Jurkat, Clone E6-1 (cell line): ENCODE data around the gene MAP2K1.
"Not testable (repeated sequence)": the region's sequence is repeated elsewhere in the genome, so short reads cannot be mapped to it uniquely, and the experiment has no call there.

ENCODE experiments used
- DNase-seq: peaks from one replicate; pipeline ENCODE4 v3.0.0-alpha.2; 2011; ENCODE audit warnings: low read depth, low spot score
- H3K4me3 ChIP-seq: 2 replicates; pipeline ENCODE4 v1.5.1; 2011; ENCODE audit warnings: mild to moderate bottlenecking, low read length, control low read depth, moderate library complexity

The MAP2K1 gene

DNA sequence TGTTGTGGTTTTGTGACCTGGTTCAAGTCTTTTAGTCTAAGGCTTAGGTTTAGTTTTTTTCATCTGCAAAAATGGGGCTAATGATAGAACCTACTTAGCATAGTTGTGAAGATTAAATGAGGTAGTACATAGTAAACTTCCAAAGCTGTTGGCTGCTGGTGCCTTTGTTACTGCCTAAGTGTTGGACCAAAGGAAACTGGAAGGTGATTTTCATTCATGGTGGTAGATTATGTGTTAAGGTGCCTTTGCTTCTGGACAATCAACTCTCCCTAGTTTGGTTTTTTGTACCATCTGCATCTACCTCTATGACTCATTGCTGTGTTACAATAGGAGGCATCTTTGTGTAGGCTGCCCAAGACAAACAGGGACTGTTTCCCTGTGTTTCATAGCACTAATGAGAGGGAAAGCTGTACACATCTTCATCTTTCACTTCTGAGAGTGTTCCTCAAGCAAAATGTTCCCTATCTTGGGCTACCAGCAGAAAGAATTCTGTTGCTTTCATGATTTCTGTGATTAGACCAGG lies 3.2 kb downstream of the MAP2K1 start:
- no peak for DNase-seq
- no peak overlapping the region for H3K4me3 ChIP-seq

DNA sequence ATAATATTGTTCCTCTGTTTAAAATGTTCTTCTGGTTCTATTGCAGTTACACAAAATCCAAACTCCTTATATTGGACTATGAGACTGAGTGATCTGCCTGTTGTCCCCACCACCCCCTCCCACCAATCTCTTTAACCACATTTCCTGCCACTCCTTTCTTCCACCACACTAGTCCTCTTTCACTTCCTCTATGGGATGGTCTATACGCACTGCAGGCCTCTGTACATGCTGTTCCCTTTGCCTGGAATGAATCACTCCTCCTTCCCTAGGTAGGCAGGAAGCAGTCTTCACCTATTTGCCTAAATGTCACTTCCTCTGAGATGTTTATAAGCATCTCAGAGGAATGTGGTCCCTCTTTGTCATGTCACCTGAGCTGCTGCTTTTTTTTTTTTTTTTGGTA lies 4.0 kb downstream of the MAP2K1 start:
- peak overlapping the region; percentile 7 for H3K4me3 ChIP-seq

DNA sequence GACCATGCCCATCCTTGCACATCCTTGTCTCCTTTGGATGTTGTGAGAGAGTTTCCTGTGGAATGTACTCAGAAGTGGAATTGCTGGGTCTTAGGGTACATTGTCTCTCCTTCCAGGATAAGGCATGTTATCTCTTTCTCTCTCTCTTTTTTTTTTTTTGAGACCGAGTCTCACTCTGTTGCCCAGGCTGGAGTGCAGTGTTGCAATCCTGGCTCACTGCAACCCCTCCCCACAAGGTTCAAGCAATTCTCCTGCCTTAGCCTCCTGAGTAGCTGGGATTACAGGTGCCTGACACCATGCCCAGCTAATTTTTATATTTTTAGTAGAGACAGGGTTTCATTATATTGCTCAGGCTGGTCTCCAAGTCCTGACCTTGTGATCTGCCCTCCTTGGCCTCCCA lies 6.3 kb downstream of the MAP2K1 start:
- DNase-seq, H3K4me3 ChIP-seq: not testable (repeated sequence)

More for the DNA sequence above, 4.0 kb downstream of the MAP2K1 start:
- DNase-seq, result peak; percentile 69

DNA sequence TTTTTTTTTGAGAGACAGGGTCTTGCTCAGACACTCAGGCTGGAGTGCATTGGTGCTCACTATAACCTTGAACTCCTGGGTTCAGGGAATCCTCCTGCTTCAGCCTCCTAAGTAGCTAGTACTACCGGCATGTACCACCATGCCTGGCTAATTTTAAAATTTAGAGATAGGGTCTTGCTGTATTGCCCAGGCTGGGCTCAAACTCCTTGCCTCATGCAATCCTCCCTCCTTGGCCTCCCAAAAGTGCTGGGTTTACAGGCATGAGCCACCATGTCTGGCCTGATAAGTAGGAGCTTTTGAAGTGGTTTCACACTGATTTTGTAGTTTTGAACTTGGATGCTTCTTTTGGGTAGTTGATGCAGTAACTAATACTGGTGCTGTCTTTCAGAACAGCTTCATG lies 7.8 kb downstream of the MAP2K1 start:
- no peak overlapping the region for H3K4me3 ChIP-seq
- DNase-seq, result peak; percentile 44

DNA sequence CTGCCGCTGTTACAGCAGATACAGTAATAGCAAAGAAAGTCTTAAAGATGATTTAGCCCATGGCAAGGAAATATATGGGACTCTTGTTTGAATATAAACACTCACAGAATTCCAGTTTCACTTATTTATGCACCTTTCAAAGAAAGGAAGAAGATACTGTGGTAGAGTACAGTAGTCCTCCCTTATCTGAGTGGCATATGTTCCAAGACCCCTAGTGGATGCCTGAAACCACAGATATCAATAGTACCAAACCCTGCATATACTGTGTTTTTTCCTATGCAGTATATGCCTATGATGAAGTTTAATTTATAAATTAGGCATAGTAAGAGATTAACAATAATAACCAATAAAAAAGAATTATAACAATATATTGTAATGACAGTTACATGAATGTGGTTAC lies 8.2 kb downstream of the MAP2K1 start:
- no peak overlapping the region for H3K4me3 ChIP-seq
- DNase-seq, result no peak

DNA sequence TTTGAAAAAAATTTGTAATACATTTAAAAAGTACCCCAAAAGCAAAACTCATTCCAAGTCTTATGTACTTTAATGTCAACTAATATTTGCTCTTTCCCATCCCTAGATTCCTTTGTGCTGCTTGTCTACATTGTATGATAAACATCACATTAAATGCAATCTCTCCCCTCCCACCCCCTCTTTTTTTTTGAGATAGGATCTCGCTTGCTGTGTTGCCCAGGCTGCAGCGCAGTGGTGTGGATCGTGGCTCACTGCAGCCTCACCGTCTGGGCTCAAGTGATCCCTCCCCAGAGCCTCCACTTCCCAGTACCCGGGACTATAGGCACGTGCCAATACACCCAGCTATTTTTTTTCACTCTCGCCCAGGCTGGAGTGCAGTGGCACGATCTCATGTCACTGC lies 12.6 kb downstream of the MAP2K1 start:
- no peak for DNase-seq

DNA sequence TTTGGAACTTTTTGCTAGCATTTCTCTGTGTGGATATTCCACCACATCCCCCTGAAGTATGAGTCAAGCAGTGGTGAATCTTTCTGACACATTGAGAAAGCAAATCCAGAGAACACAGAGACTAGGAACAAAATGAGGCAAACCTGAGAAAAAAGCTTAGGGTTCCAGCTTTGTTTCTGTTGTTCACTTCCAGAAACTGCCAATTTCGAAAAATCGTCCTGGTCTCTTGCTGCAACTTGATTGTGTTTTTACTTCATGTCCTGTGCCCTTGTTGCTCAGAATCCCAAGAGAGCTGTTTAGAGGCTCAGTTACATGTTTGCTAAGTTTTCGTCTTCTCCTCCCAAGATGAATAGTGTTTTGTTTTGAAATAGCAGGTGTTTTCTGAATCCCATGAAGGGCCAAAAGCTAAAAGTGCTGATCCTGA lies 13.7 kb downstream of the MAP2K1 start:
- no peak for DNase-seq
- H3K4me3 ChIP-seq, result no peak overlapping the region

More for the DNA sequence above, 12.6 kb downstream of the MAP2K1 start:
- no peak overlapping the region for H3K4me3 ChIP-seq

DNA sequence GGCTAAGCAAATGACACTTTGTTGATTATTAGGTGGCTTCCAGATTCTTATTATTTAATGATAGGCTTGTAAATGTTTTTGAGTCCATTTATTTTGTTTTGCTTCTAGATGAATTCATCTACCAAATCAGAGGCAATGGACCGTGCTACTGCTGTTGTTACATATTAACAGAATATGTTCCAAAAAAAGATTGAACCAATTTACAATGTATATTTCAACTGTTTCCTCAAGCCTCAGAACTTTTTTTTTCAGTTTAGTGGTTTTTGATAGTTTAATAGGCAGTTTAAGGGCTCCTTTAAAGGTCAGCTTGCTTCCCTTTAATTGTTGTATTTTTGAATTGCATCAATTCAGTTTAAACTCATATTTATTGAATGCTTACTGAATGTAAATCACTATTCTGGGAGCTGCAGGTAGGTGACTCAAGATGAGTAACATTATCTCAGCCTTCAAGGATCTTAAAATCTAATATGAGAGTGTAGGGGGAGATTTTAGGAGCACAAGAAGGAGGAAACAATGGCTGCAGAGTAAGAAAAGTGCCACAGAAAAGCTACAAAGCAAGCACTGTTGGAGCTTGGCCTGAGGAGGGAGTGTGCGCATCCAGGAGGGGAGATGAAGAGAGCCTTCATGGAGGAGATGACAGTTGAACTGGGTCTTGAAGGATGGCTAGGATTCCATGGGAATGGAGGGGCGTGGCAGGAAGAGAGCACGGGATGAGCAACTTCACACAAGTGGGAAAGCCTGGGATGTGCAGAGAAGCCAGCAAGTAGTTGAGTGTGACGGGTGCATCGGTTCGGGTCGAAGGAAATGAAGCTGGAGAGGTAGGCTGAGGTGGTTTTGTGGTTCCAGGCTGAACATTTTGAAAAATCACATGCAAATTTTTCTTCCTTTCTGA lies 14.7 kb downstream of the MAP2K1 start:
- peak overlapping the region; percentile 47 for H3K4me3 ChIP-seq
- peak; percentile 54 for DNase-seq

DNA sequence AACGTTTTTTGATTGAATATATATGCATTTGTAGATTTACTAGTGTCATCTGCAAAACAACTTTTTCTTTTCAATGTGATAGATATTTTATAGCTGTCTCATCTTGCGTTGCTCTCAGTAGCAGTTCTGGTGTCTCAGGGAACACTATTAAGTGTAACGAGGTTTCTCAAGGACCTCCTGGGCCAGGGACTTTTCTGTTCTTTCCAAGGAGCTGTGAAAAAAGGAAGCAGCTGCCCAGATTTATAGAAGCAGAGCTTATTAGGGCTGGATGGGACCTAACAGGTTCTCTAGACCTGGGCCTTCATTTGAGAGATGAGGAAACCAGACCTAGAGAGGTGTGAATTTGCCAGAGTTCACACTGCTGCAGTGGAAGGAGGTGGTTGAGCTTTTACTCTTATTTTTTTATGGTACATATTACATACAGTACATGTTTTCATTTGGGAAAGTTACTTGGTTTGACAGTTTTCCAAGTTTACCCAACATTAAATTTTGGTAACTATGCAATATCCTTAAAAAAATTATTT lies 16.1 kb downstream of the MAP2K1 start:
- H3K4me3 ChIP-seq, result no peak overlapping the region

DNA sequence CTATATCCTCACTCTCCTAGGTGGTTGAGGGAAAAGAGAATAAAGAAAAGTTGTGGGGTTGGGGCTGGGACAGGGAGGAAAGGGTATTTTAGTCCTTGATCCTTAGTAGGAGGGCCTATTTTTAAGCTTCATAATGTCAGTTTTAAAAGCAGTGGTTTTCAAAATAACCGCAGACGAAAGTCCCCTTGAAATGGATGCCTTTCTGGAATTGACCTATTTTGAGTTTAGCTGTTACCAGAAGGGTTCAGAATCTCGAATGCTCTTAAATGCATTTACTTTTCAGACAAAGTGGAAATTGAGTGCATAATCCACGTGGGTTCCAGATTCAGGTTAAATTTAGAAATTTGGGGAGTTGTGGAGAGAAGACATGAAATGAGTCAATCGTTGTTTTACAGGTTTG lies 16.6 kb downstream of the MAP2K1 start:
- no peak overlapping the region for H3K4me3 ChIP-seq
- DNase-seq, result no peak

More for the DNA sequence above, 16.1 kb downstream of the MAP2K1 start:
- no peak for DNase-seq

DNA sequence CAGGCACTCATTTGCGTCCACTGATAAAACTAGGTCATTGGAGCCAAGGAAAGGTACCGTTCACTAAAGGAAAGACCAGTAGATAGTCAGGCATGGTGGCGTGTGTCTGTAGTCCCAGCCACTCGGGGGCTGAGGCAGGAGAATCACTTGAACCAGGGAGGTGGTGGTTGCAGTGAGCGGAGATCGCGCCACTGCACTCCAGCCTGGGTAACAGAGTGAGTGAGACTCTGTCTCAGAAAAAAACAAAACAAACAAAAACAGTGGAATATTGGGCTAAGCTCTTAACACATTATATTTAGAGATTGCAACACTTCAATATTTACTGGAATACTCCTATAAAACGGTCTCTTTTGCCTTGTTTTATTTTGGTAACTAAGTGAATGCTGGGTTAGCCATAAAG lies 17.4 kb downstream of the MAP2K1 start:
- DNase-seq, result no peak
- H3K4me3 ChIP-seq, result no peak overlapping the region

DNA sequence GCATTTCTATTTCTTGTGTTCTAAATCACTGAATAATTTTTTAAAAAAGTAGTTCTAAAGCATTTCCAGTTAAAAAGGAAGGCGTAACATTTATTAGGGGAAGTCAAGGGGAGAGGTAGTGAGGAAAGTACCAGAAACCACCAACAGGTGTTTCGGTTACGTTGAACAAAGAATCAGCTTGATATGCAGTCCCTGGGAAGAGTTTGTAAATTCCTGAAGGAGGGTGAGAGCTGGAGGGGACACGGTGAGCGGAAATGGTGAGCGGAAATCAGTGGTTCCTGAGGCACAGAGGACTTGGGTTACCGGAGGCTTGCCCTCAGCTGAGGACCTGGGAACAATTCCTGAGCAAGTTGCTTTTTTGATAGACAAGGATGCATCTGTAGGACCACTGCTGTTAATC lies 17.8 kb downstream of the MAP2K1 start:
- peak overlapping the region; percentile 5; the same call in 1 of the 2 replicates for H3K4me3 ChIP-seq
- peak; percentile 49 for DNase-seq

DNA sequence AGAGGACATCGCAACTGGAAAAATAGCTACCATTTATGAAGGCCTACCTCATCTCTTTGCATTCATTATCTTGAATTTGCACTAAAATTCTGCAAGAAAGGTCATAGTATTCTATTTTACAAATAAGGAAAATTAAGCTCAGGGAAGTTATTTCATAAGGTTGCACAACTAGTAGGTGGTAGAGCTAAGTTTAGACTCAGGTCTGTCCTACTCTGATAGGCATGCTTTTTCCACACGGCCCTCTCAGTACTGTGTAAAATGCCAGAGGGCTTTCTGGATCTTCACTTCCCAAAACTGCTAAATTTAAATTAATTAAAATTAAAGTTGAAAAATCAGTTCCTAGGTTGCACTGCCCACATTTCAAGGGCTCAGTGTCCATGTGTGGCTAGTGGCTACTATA lies 18.3 kb downstream of the MAP2K1 start:
- H3K4me3 ChIP-seq, result no peak overlapping the region
- DNase-seq, result no peak

DNA sequence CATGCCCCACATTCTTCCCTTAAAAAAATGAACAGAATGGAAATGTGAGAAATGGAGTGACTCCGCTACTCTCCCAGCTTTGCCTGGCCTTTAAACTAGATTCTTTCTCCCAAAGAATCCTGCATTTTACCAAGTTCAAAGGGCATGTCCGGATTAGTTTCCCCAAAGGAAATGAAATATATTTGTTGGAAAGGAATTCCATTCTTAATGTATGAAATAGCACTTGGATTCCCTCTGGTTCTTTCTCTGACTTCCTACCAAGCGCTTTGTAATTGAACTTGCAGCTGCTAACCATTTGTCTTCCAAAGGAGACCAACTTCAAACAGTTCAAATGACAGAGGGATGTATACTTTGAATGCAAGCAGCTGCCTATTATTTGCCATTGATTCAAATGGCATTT lies 18.9 kb downstream of the MAP2K1 start:
- DNase-seq, result peak; percentile 47
- H3K4me3 ChIP-seq, result no peak overlapping the region

DNA sequence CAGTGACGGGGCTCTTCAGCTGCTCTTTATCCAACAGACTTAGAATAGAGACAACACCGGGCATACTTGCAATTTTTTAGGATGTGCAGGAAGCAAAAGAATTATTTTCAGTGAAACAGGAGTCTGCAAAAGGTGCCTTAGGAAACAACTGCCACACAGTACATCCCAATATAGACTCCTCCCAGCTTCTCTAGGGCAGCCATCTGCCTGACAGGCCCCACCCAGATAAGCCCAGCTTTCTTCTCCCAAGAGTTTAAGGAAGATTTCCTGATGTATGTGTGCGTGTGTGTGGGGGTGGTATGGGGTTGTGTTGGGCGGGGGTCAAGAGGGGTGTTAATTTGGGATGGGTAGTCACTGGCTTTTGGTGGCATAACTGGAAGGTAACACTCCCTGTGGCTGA lies 21.5 kb downstream of the MAP2K1 start:
- DNase-seq, result no peak
- no peak overlapping the region for H3K4me3 ChIP-seq

DNA sequence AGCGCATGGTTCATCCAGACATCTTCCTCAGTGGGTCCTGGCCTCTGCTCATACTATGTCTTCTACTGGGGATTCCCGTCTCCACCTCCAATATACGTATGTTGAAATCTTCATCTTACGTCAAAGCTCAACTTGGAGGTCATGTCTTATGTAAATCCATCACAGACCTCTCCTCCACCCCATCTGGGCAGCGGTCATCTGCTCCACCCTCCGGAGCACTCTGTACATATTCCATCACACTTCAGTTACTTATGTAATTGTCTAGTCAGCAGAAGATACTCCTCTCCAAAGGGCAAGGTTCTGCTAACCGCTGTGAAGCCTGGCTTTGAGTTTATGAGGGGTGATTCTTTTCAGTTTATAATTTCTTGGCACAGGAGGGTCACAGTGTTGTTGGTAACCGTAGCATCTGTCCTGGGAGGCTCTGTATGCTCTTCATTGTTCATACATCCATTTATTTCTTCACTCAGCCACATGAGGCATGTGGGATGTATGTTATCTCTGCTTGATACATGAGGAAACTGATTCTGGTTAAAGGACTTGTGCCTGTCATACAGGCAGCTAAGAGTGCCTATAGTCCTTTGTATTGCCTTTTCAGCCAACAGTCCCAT lies 22.1 kb downstream of the MAP2K1 start:
- DNase-seq, result no peak
- H3K4me3 ChIP-seq, result no peak overlapping the region

DNA sequence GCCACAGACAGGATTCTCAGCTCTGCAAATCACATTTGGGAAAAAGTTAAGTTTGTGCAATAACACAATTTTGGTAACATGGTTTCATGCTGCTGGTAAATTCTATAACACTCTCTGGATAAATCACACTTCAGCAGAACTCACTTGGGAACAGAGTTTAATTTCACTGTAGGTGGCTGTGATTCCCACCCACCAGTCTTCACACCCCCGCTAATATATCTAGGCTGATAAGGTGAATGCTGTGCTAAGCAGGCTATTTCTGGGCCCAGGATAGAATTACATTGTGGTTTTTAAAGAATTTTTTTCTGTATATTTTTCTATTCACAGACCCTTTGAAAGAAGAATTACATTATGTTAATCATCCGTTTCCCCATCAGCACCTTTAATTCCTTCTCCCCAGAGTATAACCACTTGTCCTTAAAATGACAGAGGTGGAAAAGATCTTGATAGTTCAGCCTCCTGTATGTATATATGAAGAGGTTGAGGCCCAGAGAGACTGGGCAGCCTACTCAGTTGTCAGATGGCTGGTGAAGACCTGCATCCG lies 22.9 kb downstream of the MAP2K1 start:
- no peak for DNase-seq
- H3K4me3 ChIP-seq, result no peak overlapping the region

DNA sequence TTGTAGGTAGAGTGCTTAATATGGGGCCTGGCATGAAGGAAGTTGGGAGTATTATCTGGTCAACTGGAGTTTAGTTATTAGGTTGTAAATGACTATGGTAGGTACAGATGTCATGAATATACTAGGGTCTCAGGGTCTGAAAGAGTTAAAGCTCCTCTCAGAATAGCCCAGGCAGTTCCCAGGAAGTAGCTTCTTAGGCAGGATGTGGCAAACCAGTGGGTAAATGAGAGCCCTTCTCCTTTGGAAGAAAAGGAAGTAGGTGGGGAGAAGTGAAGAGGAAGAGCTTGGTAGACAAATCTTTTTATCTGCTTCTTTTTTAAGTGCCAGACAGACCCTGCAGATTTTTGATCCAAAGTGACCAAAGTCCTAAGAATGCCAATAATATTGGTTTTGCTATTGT lies 24.5 kb downstream of the MAP2K1 start:
- DNase-seq, result peak; percentile 84
- H3K4me3 ChIP-seq, result peak overlapping the region; percentile 37

DNA sequence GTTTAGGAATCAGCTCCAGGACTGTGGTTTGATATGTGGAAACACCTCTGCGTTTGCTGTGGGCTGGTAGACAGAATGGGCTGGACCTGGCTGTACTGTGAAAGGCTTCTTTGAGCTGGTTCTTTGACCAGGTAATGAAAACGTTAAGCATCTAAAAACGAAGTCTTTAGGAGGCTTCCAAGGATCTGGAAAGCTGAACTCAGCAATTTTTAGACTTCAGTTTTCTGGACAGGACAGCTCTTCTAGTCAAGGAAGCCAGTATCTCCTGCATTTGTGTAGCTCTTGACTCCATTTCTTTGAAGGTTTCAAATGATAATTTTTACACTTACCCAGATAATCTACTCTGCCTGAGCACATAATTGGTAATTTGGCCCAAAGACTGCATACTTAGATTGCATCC lies 25.5 kb downstream of the MAP2K1 start:
- no peak overlapping the region for H3K4me3 ChIP-seq
- DNase-seq, result no peak

DNA sequence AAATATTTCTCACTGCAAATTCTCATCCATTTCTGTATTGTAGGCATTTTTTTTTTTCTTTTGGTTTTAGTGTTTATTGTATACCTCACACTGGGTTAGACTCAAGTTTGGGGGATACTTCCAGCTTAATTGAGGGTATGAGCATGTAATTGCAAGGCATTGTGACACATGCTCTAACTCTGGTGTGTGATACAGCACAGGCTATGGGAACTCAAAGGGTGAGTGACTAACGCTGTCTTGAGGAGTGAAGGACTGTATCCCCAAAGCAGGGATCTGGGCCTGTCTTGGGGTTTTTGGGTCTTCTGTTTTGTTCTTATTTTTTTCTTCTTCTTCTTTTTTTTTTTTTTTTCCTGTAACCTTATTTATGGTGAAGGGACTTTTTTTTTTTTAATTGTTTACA lies 26.9 kb downstream of the MAP2K1 start:
- DNase-seq, result no peak
- H3K4me3 ChIP-seq, result no peak overlapping the region
